ENCODE measurements around the gene DRAP1. TPM values are rescaled to one million over a fixed set of nuclear protein-coding genes. Genes with fewer than 3 reads are reported as not detected.

DRAP1 gene
- total and polyA plus RNA-seq, 9 of the 15 experiments (the other 6 are each of a cell fraction or from before 2014, with no cell fraction given): 9.6 to 200 (median 92.9) TPM

GRCh38 chr11:65934014-65934413 lies 14.8 kb downstream of the DRAP1 start (continued):
- TF ChIP-seq ZNF407 (IDR thresholded peaks at IDR 0.05; ENCODE audit: low read depth) (no peak), PHF20 (IDR thresholded peaks at IDR 0.05; ENCODE audit: partially characterized antibody) (no peak), HOMEZ (CRISPR knock-in tag; IDR thresholded peaks at IDR 0.05) (no peak), PBX2 (CRISPR knock-in tag; IDR thresholded peaks at IDR 0.05; ENCODE audit: low read depth) (no peak), PBX2 (tag; conservative IDR thresholded peaks at IDR 0.05; ENCODE audit: low read depth) (no peak), EZH2 (IDR thresholded peaks at IDR 0.05; ENCODE audit: borderline replicate concordance, low read depth, low read length) (no peak), E2F5 (CRISPR knock-in tag; IDR thresholded peaks at IDR 0.05) (no peak), ZNF445 (CRISPR knock-in tag; IDR thresholded peaks at IDR 0.05; ENCODE audit: low read depth) (no peak), BRCA1 (IDR thresholded peaks at IDR 0.05) (no peak), BRCA1 (CRISPR knock-in tag; IDR thresholded peaks at IDR 0.05) (no peak), NCOA2 (IDR thresholded peaks at IDR 0.05; ENCODE audit: partially characterized antibody in 2 of 2) (no peak), RAD21 (CRISPR knock-in tag; conservative IDR thresholded peaks at IDR 0.05 in 1 of 2, IDR thresholded peaks at IDR 0.05 in 1 of 2) (no peak), MED1 (CRISPR knock-in tag; IDR thresholded peaks at IDR 0.05; ENCODE audit: borderline replicate concordance) (no peak), NUFIP1 (IDR thresholded peaks at IDR 0.05; ENCODE audit: partially characterized antibody) (no peak), SRSF9 (IDR thresholded peaks at IDR 0.05; ENCODE audit: borderline replicate concordance, low read depth, low read length) (no peak), SETDB1 (IDR thresholded peaks at IDR 0.05; ENCODE audit: low read length) (no peak)
